ENCODE measurements around the gene PROM1.

GRCh38 chr4:16092682-16093319 is 9.0 kb upstream of the PROM1 start:
- TF ChIP-seq, protein P1, sequence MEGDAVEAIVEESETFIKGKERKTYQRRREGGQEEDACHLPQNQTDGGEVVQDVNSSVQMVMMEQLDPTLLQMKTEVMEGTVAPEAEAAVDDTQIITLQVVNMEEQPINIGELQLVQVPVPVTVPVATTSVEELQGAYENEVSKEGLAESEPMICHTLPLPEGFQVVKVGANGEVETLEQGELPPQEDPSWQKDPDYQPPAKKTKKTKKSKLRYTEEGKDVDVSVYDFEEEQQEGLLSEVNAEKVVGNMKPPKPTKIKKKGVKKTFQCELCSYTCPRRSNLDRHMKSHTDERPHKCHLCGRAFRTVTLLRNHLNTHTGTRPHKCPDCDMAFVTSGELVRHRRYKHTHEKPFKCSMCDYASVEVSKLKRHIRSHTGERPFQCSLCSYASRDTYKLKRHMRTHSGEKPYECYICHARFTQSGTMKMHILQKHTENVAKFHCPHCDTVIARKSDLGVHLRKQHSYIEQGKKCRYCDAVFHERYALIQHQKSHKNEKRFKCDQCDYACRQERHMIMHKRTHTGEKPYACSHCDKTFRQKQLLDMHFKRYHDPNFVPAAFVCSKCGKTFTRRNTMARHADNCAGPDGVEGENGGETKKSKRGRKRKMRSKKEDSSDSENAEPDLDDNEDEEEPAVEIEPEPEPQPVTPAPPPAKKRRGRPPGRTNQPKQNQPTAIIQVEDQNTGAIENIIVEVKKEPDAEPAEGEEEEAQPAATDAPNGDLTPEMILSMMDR (IDR thresholded peaks at IDR 0.05), result no peak
- no peak for TF ChIP-seq EP300 (IDR thresholded peaks at IDR 0.05)
